ENCODE measurements around the gene WDR70.
"Not testable (repeated sequence)": the region's sequence is repeated elsewhere in the genome, so short reads cannot be mapped to it uniquely, and the experiment has no call there.

Gene WDR70

GRCh38 chr5:37619353-37619752 lies 240.2 kb downstream of the WDR70 start:
- no peak overlapping the region for H3K4me3 ChIP-seq (ENCODE audit: low read depth, low read length)

GRCh38 chr5:37622354-37622753 lies 243.2 kb downstream of the WDR70 start:
- H3K4me3 ChIP-seq (ENCODE audit: low read depth, low read length): not testable (repeated sequence)

More at GRCh38 chr5:37619353-37619752, 240.2 kb downstream of the WDR70 start:
- TF ChIP-seq CTCF (IDR thresholded peaks at IDR 0.05; ENCODE audit: low read depth, low read length): no peak

- no peak for TF ChIP-seq CTCF (IDR thresholded peaks at IDR 0.05; ENCODE audit: low read depth, low read length)
- no peak overlapping the region for H3K4me3 ChIP-seq (ENCODE audit: low read depth, low read length)
These were observed 247.1 kb downstream of the WDR70 start for GRCh38 chr5:37626266-37626665.

GRCh38 chr5:37628876-37629275 lies 249.8 kb downstream of the WDR70 start:
- no peak for TF ChIP-seq CTCF (IDR thresholded peaks at IDR 0.05; ENCODE audit: low read depth, low read length)
- no peak overlapping the region for H3K4me3 ChIP-seq (ENCODE audit: low read depth, low read length)

DNA sequence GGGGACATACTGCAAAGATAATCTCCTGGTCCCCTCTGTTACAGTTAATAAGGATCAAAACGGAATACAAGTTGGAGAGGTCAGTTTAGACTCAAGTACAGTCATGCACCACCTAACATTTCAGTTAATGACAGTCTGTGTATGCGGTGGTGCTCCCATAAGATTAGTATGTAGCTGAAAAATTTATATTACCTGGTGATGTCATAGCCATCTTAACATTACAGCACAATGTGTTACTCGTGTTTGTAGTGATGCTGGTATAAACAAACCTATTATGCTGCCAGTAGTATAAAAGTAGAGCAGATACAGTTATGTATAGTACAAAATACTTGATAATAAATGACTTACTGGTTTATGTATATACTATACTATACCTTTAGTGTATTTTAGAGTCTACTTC lies 252.8 kb downstream of the WDR70 start:
- no peak for TF ChIP-seq CTCF (IDR thresholded peaks at IDR 0.05; ENCODE audit: low read depth, low read length)
- no peak overlapping the region for H3K4me3 ChIP-seq (ENCODE audit: low read depth, low read length)

DNA sequence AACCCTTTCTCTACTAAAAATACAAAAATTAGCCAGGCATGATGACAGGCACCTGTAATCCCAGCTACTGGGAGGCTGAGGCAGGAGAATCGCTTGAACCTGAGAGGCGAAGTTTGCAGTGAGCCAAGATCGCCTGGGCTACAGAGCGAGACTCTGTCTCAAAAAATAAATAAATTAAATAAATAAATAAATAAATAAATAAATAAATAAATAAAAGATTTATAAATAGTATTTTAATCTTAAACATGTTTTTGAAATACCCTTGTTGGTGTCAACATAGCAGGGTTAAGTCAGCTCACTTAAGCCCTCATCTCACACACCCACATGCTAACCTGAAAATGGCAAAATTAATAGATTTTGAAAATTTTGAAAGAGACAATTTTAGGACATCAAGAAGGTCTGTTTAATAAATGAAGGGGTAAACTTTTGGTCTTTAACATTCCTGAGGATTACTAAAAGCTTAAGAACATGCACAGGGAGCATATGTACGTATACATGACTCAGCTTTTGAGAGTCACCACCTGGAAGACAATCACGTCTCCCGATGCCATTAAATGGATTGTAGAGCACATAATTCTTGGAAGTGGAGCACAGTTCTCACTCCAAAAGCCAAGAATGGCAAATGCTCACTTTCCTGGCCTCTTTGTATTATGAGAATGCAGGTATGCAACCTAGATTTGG lies 258.2 kb downstream of the WDR70 start:
- TF ChIP-seq CTCF (IDR thresholded peaks at IDR 0.05; ENCODE audit: low read depth, low read length): no peak
- no peak overlapping the region for H3K4me3 ChIP-seq (ENCODE audit: low read depth, low read length)

GRCh38 chr5:37638897-37639296 lies 259.8 kb downstream of the WDR70 start:
- no peak overlapping the region for H3K4me3 ChIP-seq (ENCODE audit: low read depth, low read length)
- no peak for TF ChIP-seq CTCF (IDR thresholded peaks at IDR 0.05; ENCODE audit: low read depth, low read length)

DNA sequence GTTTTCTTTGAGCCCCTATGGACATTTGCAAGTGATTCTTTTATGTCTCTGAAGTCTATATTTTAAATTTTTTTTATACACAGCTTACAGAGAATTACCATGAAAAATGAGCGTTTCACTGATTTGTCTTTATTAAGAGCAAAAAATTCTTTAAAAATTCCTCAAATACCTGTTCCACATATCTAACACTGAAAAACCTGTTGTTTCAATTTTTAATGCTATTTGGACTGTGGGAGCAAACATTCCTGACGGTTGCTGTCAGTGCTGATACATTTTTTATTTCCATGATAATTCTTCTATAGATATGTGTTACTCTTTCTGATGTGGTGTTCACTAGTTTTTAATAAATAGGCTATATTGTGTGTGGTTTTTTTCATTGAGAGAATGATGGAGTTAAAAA lies 261.0 kb downstream of the WDR70 start:
- TF ChIP-seq CTCF (IDR thresholded peaks at IDR 0.05; ENCODE audit: low read depth, low read length): no peak
- no peak overlapping the region for H3K4me3 ChIP-seq (ENCODE audit: low read depth, low read length)
